Activated T-cell treated with anti-CD3 and anti-CD28 coated beads, Interleukin-2, amount 50 U/mL, for 24 hours (primary cell): ENCODE data around the gene RTP3.

Experiments
- DNase-seq: peaks from one replicate; pipeline ENCODE4 v3.0.0-alpha.2; 2020
- H3K27ac Mint-ChIP-seq: 2 replicates; pipeline ENCODE4 v1.8.0; 2020; ENCODE audit warnings: mild to moderate bottlenecking, mixed read lengths
- H3K27me3 Mint-ChIP-seq: 2 replicates; pipeline ENCODE4 v1.8.0; 2020; ENCODE audit warnings: mixed read lengths
- H3K36me3 Mint-ChIP-seq: 2 replicates; pipeline ENCODE4 v1.8.0; 2020; ENCODE audit warnings: low read depth, mixed read lengths
- H3K4me1 Mint-ChIP-seq: 2 replicates; pipeline ENCODE4 v1.8.0; 2020; ENCODE audit warnings: low read depth, mixed read lengths
- H3K4me3 Mint-ChIP-seq: 2 replicates; pipeline ENCODE4 v1.8.0; 2020; ENCODE audit warnings: mild to moderate bottlenecking, moderate library complexity, mixed read lengths
- H3K9me3 Mint-ChIP-seq: 2 replicates; pipeline ENCODE4 v1.8.0; 2020; ENCODE audit warnings: mixed read lengths

RTP3 gene

GRCh38 chr3:46497556-46498265 is at the start of gene RTP3:
TSS of gene RTP3 (plus strand) at chr3:46497976. CDS start at chr3:46498063, 87 bp downstream.
- no peaks in the 10 kb centered on the region for H3K36me3 Mint-ChIP-seq
- H3K4me3 Mint-ChIP-seq: no peak within 1 kb of the TSS
- no peak within 1 kb of the TSS for H3K27ac Mint-ChIP-seq
- no peaks in the 10 kb centered on the region for H3K9me3 Mint-ChIP-seq
- H3K4me1 Mint-ChIP-seq: peaks cover 14% of the 10 kb centered on the region
- no peak for DNase-seq
- no peaks in the 10 kb centered on the region for H3K27me3 Mint-ChIP-seq

- no peak for DNase-seq
- Mint-ChIP-seq H3K27me3 (peaks cover 7% of the 10 kb centered on the region), H3K4me1 (no peaks in the 10 kb centered on the region), H3K36me3 (no peaks in the 10 kb centered on the region), H3K4me3 (no peak overlapping the region), H3K27ac (no peak overlapping the region), H3K9me3 (no peaks in the 10 kb centered on the region)
Measured at GRCh38 chr3:46448721-46449120, 49.1 kb upstream of the RTP3 start.

- no peaks in the 10 kb centered on the region for H3K36me3 Mint-ChIP-seq
- H3K4me1 Mint-ChIP-seq: no peaks in the 10 kb centered on the region
- DNase-seq: no peak
- no peak overlapping the region for H3K27ac Mint-ChIP-seq
- no peaks in the 10 kb centered on the region for H3K9me3 Mint-ChIP-seq
- H3K4me3 Mint-ChIP-seq: no peak overlapping the region
- peaks cover 7% of the 10 kb centered on the region for H3K27me3 Mint-ChIP-seq
Measured at GRCh38 chr3:46449755-46450552, 47.8 kb upstream of the RTP3 start.

- H3K27me3 Mint-ChIP-seq: peaks cover 7% of the 10 kb centered on the region
- H3K27ac Mint-ChIP-seq: no peak overlapping the region
- H3K9me3 Mint-ChIP-seq: no peaks in the 10 kb centered on the region
- H3K4me3 Mint-ChIP-seq: no peak overlapping the region
- no peaks in the 10 kb centered on the region for H3K4me1 Mint-ChIP-seq
- no peak for DNase-seq
- no peaks in the 10 kb centered on the region for H3K36me3 Mint-ChIP-seq
Measured at GRCh38 chr3:46453526-46454208, 44.1 kb upstream of the RTP3 start.

GRCh38 chr3:46454209-46454595 is 43.6 kb upstream of the RTP3 start:
- DNase-seq: no peak
- Mint-ChIP-seq H3K27me3 (peaks cover 3% of the 10 kb centered on the region), H3K9me3 (no peaks in the 10 kb centered on the region), H3K36me3 (no peaks in the 10 kb centered on the region), H3K4me1 (no peaks in the 10 kb centered on the region), H3K4me3 (no peak overlapping the region), H3K27ac (no peak overlapping the region)

GRCh38 chr3:46454606-46455005 is 43.2 kb upstream of the RTP3 start:
- DNase-seq: no peak
- H3K27me3 Mint-ChIP-seq: peaks cover 6% of the 10 kb centered on the region
- no peak overlapping the region for H3K4me3 Mint-ChIP-seq
- no peaks in the 10 kb centered on the region for H3K4me1 Mint-ChIP-seq
- no peak overlapping the region for H3K27ac Mint-ChIP-seq
- no peaks in the 10 kb centered on the region for H3K36me3 Mint-ChIP-seq
- no peaks in the 10 kb centered on the region for H3K9me3 Mint-ChIP-seq

GRCh38 chr3:46455231-46456115 is 42.3 kb upstream of the RTP3 start:
- Mint-ChIP-seq H3K4me1 (no peaks in the 10 kb centered on the region), H3K9me3 (no peaks in the 10 kb centered on the region), H3K27me3 (peaks cover 15% of the 10 kb centered on the region), H3K27ac (no peak overlapping the region), H3K4me3 (no peak overlapping the region), H3K36me3 (no peaks in the 10 kb centered on the region)
- DNase-seq: no peak

GRCh38 chr3:46456118-46456517 is 41.7 kb upstream of the RTP3 start:
- H3K4me1 Mint-ChIP-seq: no peaks in the 10 kb centered on the region
- H3K4me3 Mint-ChIP-seq: no peak overlapping the region
- H3K36me3 Mint-ChIP-seq: no peaks in the 10 kb centered on the region
- no peaks in the 10 kb centered on the region for H3K9me3 Mint-ChIP-seq
- DNase-seq: no peak
- H3K27me3 Mint-ChIP-seq: peaks cover 21% of the 10 kb centered on the region
- H3K27ac Mint-ChIP-seq: no peak overlapping the region

GRCh38 chr3:46460051-46460450 is 37.7 kb upstream of the RTP3 start:
- no peak overlapping the region for H3K4me3 Mint-ChIP-seq
- no peaks in the 10 kb centered on the region for H3K36me3 Mint-ChIP-seq
- H3K27me3 Mint-ChIP-seq: peaks cover 52% of the 10 kb centered on the region
- no peaks in the 10 kb centered on the region for H3K9me3 Mint-ChIP-seq
- no peaks in the 10 kb centered on the region for H3K4me1 Mint-ChIP-seq
- no peak overlapping the region for H3K27ac Mint-ChIP-seq
- no peak for DNase-seq

GRCh38 chr3:46462111-46462510 is 35.7 kb upstream of the RTP3 start:
- Mint-ChIP-seq H3K27me3 (peaks cover 68% of the 10 kb centered on the region), H3K27ac (no peak overlapping the region), H3K36me3 (no peaks in the 10 kb centered on the region), H3K4me1 (no peaks in the 10 kb centered on the region), H3K9me3 (no peaks in the 10 kb centered on the region), H3K4me3 (no peak overlapping the region)
- DNase-seq: no peak

- no peaks in the 10 kb centered on the region for H3K9me3 Mint-ChIP-seq
- H3K4me3 Mint-ChIP-seq: no peak overlapping the region
- H3K4me1 Mint-ChIP-seq: no peaks in the 10 kb centered on the region
- no peak overlapping the region for H3K27ac Mint-ChIP-seq
- peaks cover 68% of the 10 kb centered on the region for H3K27me3 Mint-ChIP-seq
- DNase-seq: no peak
- no peaks in the 10 kb centered on the region for H3K36me3 Mint-ChIP-seq
Measured at GRCh38 chr3:46462511-46462910, 35.3 kb upstream of the RTP3 start.

- Mint-ChIP-seq H3K9me3 (no peaks in the 10 kb centered on the region), H3K4me3 (no peak overlapping the region), H3K27me3 (peaks cover 68% of the 10 kb centered on the region), H3K36me3 (no peaks in the 10 kb centered on the region), H3K27ac (no peak overlapping the region), H3K4me1 (no peaks in the 10 kb centered on the region)
- DNase-seq: no peak
Measured at GRCh38 chr3:46463120-46463867, 34.5 kb upstream of the RTP3 start.

GRCh38 chr3:46463868-46464241 is 33.9 kb upstream of the RTP3 start:
- H3K9me3 Mint-ChIP-seq: no peaks in the 10 kb centered on the region
- no peaks in the 10 kb centered on the region for H3K36me3 Mint-ChIP-seq
- DNase-seq: no peak
- no peak overlapping the region for H3K27ac Mint-ChIP-seq
- H3K4me1 Mint-ChIP-seq: no peaks in the 10 kb centered on the region
- peaks cover 68% of the 10 kb centered on the region for H3K27me3 Mint-ChIP-seq
- H3K4me3 Mint-ChIP-seq: no peak overlapping the region
